ENCODE data around the gene NOM1.

DNA sequence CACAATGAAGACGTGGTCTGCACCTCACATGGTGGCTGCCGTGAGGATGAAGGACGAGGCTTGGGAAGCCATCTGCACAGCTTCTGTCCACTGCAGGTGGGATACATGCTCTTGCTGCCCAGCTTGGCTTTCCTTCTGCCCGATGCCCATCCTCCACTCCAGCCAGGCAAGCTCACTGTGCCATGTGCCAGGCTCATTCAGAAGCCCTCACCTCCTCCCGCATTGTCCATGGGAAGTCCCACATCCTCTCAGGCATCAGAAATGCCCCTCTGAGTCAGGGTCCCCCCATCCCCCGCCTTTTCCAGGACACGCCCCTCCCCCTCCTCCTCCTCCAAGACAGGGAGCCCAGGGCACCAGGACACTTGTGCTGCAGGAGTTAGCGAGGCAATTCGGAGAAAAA lies 4.6 kb upstream of the NOM1 start:
- no peak for TF ChIP-seq PHF8 (IDR thresholded peaks at IDR 0.05; ENCODE audit: borderline replicate concordance, low read depth)
- TF ChIP-seq, protein P1, sequence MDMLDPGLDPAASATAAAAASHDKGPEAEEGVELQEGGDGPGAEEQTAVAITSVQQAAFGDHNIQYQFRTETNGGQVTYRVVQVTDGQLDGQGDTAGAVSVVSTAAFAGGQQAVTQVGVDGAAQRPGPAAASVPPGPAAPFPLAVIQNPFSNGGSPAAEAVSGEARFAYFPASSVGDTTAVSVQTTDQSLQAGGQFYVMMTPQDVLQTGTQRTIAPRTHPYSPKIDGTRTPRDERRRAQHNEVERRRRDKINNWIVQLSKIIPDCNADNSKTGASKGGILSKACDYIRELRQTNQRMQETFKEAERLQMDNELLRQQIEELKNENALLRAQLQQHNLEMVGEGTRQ (IDR thresholded peaks at IDR 0.05) = no peak
- no peak for TF ChIP-seq CHD2 (IDR thresholded peaks at IDR 0.05; ENCODE audit: low read length, partially characterized antibody)
- no peak for TF ChIP-seq HOXA7 (CRISPR knock-in tag; IDR thresholded peaks at IDR 0.05)
- TF ChIP-seq CTCF (IDR thresholded peaks at IDR 0.05) = no peak
- no peak for TF ChIP-seq SMC3 (IDR thresholded peaks at IDR 0.05)

All from A549 (cell line).